Astrocyte (in vitro differentiated cells and primary cell): ENCODE results near the gene SMARCB1. TPM values are rescaled to one million over a fixed set of nuclear protein-coding genes. Genes with fewer than 3 reads are reported as not detected.

Experiments
- DNase-seq: peaks from one replicate; pipeline ENCODE4 v3.0.0-alpha.2; 2010; ENCODE audit warnings: low read depth
- FAIRE-seq: peaks from 2 replicates; lab custom pipeline; 2011; peaks lifted over from hg19 to GRCh38; lab: Jason Lieb, UNC
- H2AFZ ChIP-seq: 2 replicates; pipeline ENCODE4 v1.6.0; 2012; ENCODE audit warnings: low read depth, low read length, inconsistent platforms
- H3K27ac ChIP-seq: 2 replicates; pipeline ENCODE4 v1.5.1; 2011; ENCODE audit warnings: low read depth, low read length, inconsistent platforms
- H3K27me3 ChIP-seq: 2 replicates; pipeline ENCODE4 v1.6.0; 2011; ENCODE audit warnings: low read length, inconsistent platforms; ENCODE audit not compliant: insufficient read depth
- H3K36me3 ChIP-seq: 2 replicates; pipeline ENCODE4 v1.5.1; 2011; ENCODE audit warnings: low read length, inconsistent platforms; ENCODE audit not compliant: insufficient read depth
- H3K4me1 ChIP-seq: 2 replicates; pipeline ENCODE4 v1.5.1; 2011; ENCODE audit warnings: low read length, inconsistent platforms; ENCODE audit not compliant: insufficient read depth
- H3K4me2 ChIP-seq: 2 replicates; pipeline ENCODE4 v1.6.0; 2012; ENCODE audit warnings: low read length, inconsistent platforms
- H3K4me3 ChIP-seq: 2 replicates; pipeline ENCODE4 v1.5.1; 2011; ENCODE audit warnings: low read depth, mild to moderate bottlenecking, low read length, inconsistent platforms; ENCODE audit not compliant: insufficient read depth
- H3K79me2 ChIP-seq: 2 replicates; pipeline ENCODE4 v1.6.0; 2012; ENCODE audit warnings: mild to moderate bottlenecking, low read length, inconsistent platforms; ENCODE audit not compliant: insufficient read depth
- H3K9ac ChIP-seq: 2 replicates; pipeline ENCODE4 v1.6.0; 2012; ENCODE audit warnings: mild to moderate bottlenecking, low read length, inconsistent platforms
- H3K9me3 ChIP-seq: 2 replicates; pipeline ENCODE4 v1.5.1; 2012; ENCODE audit warnings: low read depth, mild to moderate bottlenecking, low read length, inconsistent platforms; ENCODE audit not compliant: insufficient read depth
- H4K20me1 ChIP-seq: 2 replicates; pipeline ENCODE4 v1.6.0; 2012; ENCODE audit warnings: low read length, inconsistent platforms; ENCODE audit not compliant: insufficient read depth
- H3K27ac Mint-ChIP-seq: one replicate; pipeline ENCODE4 v1.8.0; 2021; ENCODE audit warnings: mild to moderate bottlenecking, mixed read lengths; ENCODE audit not compliant: unreplicated experiment
- H3K27me3 Mint-ChIP-seq: one replicate; pipeline ENCODE4 v1.8.0; 2021; ENCODE audit warnings: low read depth, mixed read lengths; ENCODE audit not compliant: unreplicated experiment
- H3K36me3 Mint-ChIP-seq: one replicate; pipeline ENCODE4 v1.8.0; 2021; ENCODE audit warnings: low read depth, mixed read lengths; ENCODE audit not compliant: unreplicated experiment
- H3K4me1 Mint-ChIP-seq: one replicate; pipeline ENCODE4 v1.8.0; 2021; ENCODE audit warnings: low read depth, mixed read lengths; ENCODE audit not compliant: unreplicated experiment
- H3K4me3 Mint-ChIP-seq: one replicate; pipeline ENCODE4 v1.8.0; 2021; ENCODE audit warnings: mild to moderate bottlenecking, moderate library complexity, mixed read lengths; ENCODE audit not compliant: unreplicated experiment
- H3K9me3 Mint-ChIP-seq: one replicate; pipeline ENCODE4 v1.8.0; 2021; ENCODE audit warnings: mild to moderate bottlenecking, mixed read lengths; ENCODE audit not compliant: unreplicated experiment
- CTCF ChIP-seq: IDR thresholded peaks from 2 replicates; pipeline ENCODE4 v1.5.1; 2011; ENCODE audit warnings: low read depth, mild to moderate bottlenecking, inconsistent platforms, low read length, moderate library complexity; ENCODE audit not compliant: insufficient read depth
- EZH2 ChIP-seq: IDR thresholded peaks from 2 replicates; pipeline ENCODE4 v1.6.1; 2012; ENCODE audit warnings: mild to moderate bottlenecking, low read length, inconsistent platforms; ENCODE audit not compliant: insufficient read depth
- total RNA-seq: library from RNA; stranded (reverse); gene quantifications from 2 replicates; pipeline ENCODE4 v1.2.1, GENCODE V29; 2021

Gene SMARCB1
- total RNA-seq, 1 donor from 2014 or later: 91.3 TPM

- Mint-ChIP-seq H3K4me3 (no peak overlapping the region), H3K27me3 (peaks cover 10% of the 10 kb centered on the region), H3K27ac (no peak overlapping the region), H3K4me1 (peaks cover 6% of the 10 kb centered on the region), H3K36me3 (peaks cover 3% of the 10 kb centered on the region), H3K9me3 (no peaks in the 10 kb centered on the region)
- Histone ChIP-seq H3K4me2 (no peak overlapping the region), H4K20me1 (peaks cover 10% of the 10 kb centered on the region), H3K9ac (no peak overlapping the region), H3K9me3 (no peaks in the 10 kb centered on the region), H3K4me3 (no peak overlapping the region), H3K4me1 (peaks cover 12% of the 10 kb centered on the region), H3K36me3 (peaks cover 4% of the 10 kb centered on the region), H3K27me3 (no peaks in the 10 kb centered on the region), H3K79me2 (no peaks in the 10 kb centered on the region), H3K27ac (no peak overlapping the region), H2AFZ (no peak overlapping the region)
- FAIRE-seq (no peak), DNase-seq (no peak)
- TF ChIP-seq CTCF (no peak), EZH2 (no peak)
Measured at GRCh38 chr22:23840026-23840425, 53.3 kb downstream of the SMARCB1 start.

GRCh38 chr22:23841292-23841691 lies 54.5 kb downstream of the SMARCB1 start:
- FAIRE-seq (no peak), DNase-seq (no peak)
- H3K27ac ChIP-seq: no peak overlapping the region
- H3K4me2 ChIP-seq: no peak overlapping the region
- no peak overlapping the region for H3K4me3 Mint-ChIP-seq
- no peak for TF ChIP-seq CTCF
- TF ChIP-seq EZH2: peak; percentile 12
- peaks cover 4% of the 10 kb centered on the region for H4K20me1 ChIP-seq
- no peaks in the 10 kb centered on the region for H3K9me3 ChIP-seq
- no peak overlapping the region for H3K9ac ChIP-seq
- no peaks in the 10 kb centered on the region for H3K9me3 Mint-ChIP-seq
- H3K27me3 Mint-ChIP-seq: peaks cover 10% of the 10 kb centered on the region
- H3K36me3 ChIP-seq: no peaks in the 10 kb centered on the region
- no peak overlapping the region for H3K27ac Mint-ChIP-seq
- H2AFZ ChIP-seq: no peak overlapping the region
- H3K79me2 ChIP-seq: no peaks in the 10 kb centered on the region
- H3K4me1 Mint-ChIP-seq: peaks cover 17% of the 10 kb centered on the region
- no peak overlapping the region for H3K4me3 ChIP-seq
- peaks cover 3% of the 10 kb centered on the region for H3K36me3 Mint-ChIP-seq
- H3K4me1 ChIP-seq: peaks cover 18% of the 10 kb centered on the region
- H3K27me3 ChIP-seq: no peaks in the 10 kb centered on the region

- Histone ChIP-seq H3K9me3 (no peaks in the 10 kb centered on the region), H3K4me2 (no peak overlapping the region), H4K20me1 (peaks cover 4% of the 10 kb centered on the region), H3K79me2 (no peaks in the 10 kb centered on the region), H3K27me3 (no peaks in the 10 kb centered on the region), H3K4me1 (peaks cover 24% of the 10 kb centered on the region), H3K27ac (no peak overlapping the region), H2AFZ (no peak overlapping the region), H3K4me3 (no peak overlapping the region), H3K9ac (no peak overlapping the region), H3K36me3 (no peaks in the 10 kb centered on the region)
- peaks cover 3% of the 10 kb centered on the region for H3K36me3 Mint-ChIP-seq
- TF ChIP-seq CTCF (no peak), EZH2 (peak; percentile 18)
- no peak overlapping the region for H3K27ac Mint-ChIP-seq
- H3K9me3 Mint-ChIP-seq: no peaks in the 10 kb centered on the region
- no peak overlapping the region for H3K4me3 Mint-ChIP-seq
- peaks cover 10% of the 10 kb centered on the region for H3K27me3 Mint-ChIP-seq
- no peak for DNase-seq
- peaks cover 23% of the 10 kb centered on the region for H3K4me1 Mint-ChIP-seq
- no peak for FAIRE-seq
Measured at GRCh38 chr22:23841736-23842445, 55.1 kb downstream of the SMARCB1 start.
